ENCODE measurements around the gene LYRM9. TPM values are rescaled to one million over a fixed set of nuclear protein-coding genes. Genes with fewer than 3 reads are reported as not detected.
"Not testable (repeated sequence)": the region's sequence is repeated elsewhere in the genome, so short reads cannot be mapped to it uniquely, and the experiment has no call there.

LYRM9 gene
- total and polyA plus RNA-seq, 2 experiments from 2014 or later, result 14.6 to 15.4 TPM

- no peaks in the 10 kb centered on the region for H3K36me3 ChIP-seq
- no peak overlapping the region for H3K4me3 ChIP-seq
- no peaks in the 10 kb centered on the region for H3K9me3 ChIP-seq (ENCODE audit: low read depth)
- DNase-seq (ENCODE audit: low read depth in 1 of 2, low spot score in 1 of 2), result no peak
- no peak overlapping the region for H3K27ac ChIP-seq
- no peaks in the 10 kb centered on the region for H3K27me3 ChIP-seq
- no peaks in the 10 kb centered on the region for H3K4me1 ChIP-seq (ENCODE audit: low read depth)
- TF ChIP-seq CTCF (IDR thresholded peaks at IDR 0.05; ENCODE audit: low read depth, low read length), result no peak
Observed at GRCh38 chr17:27845264-27846041, 47.7 kb downstream of the LYRM9 start.

- no peak for TF ChIP-seq CTCF (IDR thresholded peaks at IDR 0.05; ENCODE audit: low read depth, low read length)
Observed at GRCh38 chr17:27840688-27841087, 52.5 kb downstream of the LYRM9 start.

DNA sequence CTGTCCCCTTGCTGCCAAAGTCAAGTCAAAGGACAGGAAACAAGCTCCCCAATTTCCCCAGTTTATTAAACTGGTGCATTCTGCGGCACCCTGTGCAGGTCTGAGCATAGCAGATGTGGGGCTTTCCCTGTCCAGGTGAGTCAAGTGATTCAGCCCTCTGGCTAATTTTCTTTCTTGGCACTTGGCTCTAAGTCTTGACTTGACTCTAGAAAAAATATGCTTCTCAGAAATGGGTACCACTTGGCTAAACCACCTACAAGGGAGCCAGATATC lies 52.8 kb downstream of the LYRM9 start:
- not testable (repeated sequence) for H3K9me3 ChIP-seq (ENCODE audit: low read depth); H3K27ac ChIP-seq; H3K4me3 ChIP-seq; H3K4me1 ChIP-seq (ENCODE audit: low read depth); H3K27me3 ChIP-seq; H3K36me3 ChIP-seq; DNase-seq (ENCODE audit: low read depth in 1 of 2, low spot score in 1 of 2)

More at GRCh38 chr17:27840688-27841087, 52.5 kb downstream of the LYRM9 start:
- no peaks in the 10 kb centered on the region for H3K27me3 ChIP-seq
- no peak overlapping the region for H3K27ac ChIP-seq
- H3K9me3 ChIP-seq (ENCODE audit: low read depth), result no peaks in the 10 kb centered on the region
- H3K36me3 ChIP-seq, result no peaks in the 10 kb centered on the region
- H3K4me1 ChIP-seq (ENCODE audit: low read depth), result no peaks in the 10 kb centered on the region
- DNase-seq (ENCODE audit: low read depth in 1 of 2, low spot score in 1 of 2), result no peak
- no peak overlapping the region for H3K4me3 ChIP-seq

- H3K27ac ChIP-seq; H3K27me3 ChIP-seq; H3K4me3 ChIP-seq; H3K9me3 ChIP-seq (ENCODE audit: low read depth); H3K36me3 ChIP-seq; H3K4me1 ChIP-seq (ENCODE audit: low read depth); DNase-seq (ENCODE audit: low read depth in 1 of 2, low spot score in 1 of 2): not testable (repeated sequence)
Observed at GRCh38 chr17:27839571-27840405, 53.4 kb downstream of the LYRM9 start.

DNA sequence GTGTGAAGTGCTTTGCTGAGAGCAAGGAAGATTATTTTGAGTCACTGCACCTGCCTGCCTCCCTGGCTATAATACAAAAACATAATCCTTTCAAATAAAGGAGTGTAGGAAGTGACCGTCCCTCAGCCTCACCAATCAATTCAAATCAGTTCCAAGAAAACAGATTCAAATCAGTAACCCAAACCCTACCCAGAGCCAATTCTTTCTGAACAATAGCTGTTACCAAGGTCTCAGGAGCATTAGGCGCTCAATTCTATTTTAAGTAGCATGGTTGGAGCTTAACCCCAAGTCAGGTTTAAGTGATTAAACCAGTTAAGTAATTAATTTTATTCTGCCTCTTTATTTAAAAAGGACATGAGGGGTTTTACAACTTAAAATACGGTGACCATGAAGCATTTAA lies 54.6 kb downstream of the LYRM9 start:
- H3K27me3 ChIP-seq, H3K4me3 ChIP-seq, H3K36me3 ChIP-seq: not testable (repeated sequence)

DNA sequence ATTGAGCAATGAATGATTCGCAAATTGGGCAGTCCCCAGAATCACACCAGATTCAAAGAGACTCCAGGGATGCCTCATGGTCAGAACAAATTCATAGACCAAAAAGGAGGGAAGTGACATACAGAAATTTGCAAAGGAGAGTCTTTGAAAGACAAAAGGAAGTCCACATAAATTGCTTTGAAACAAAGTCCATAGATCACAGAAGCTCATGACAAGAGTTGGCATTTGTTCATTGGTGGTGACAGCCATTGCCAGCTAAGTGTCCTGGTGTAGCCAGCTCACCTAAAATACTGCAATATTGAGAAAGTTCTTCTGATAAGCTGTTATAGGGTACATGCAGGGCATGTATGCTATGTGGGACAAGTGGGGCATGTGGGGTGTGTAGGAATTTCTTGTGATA lies 55.4 kb downstream of the LYRM9 start:
- H3K27ac ChIP-seq; H3K4me1 ChIP-seq (ENCODE audit: low read depth); H3K4me3 ChIP-seq: not testable (repeated sequence)

More for the DNA sequence above, 54.6 kb downstream of the LYRM9 start:
- not testable (repeated sequence) for DNase-seq (ENCODE audit: low read depth in 1 of 2, low spot score in 1 of 2); H3K4me1 ChIP-seq (ENCODE audit: low read depth); H3K27ac ChIP-seq; H3K9me3 ChIP-seq (ENCODE audit: low read depth)

GRCh38 chr17:27836651-27837050 lies 56.5 kb downstream of the LYRM9 start:
- TF ChIP-seq CTCF (IDR thresholded peaks at IDR 0.05; ENCODE audit: low read depth, low read length), result no peak
- H3K27ac ChIP-seq, result no peak overlapping the region

More for the DNA sequence above, 55.4 kb downstream of the LYRM9 start:
- not testable (repeated sequence) for H3K27me3 ChIP-seq; H3K36me3 ChIP-seq; DNase-seq (ENCODE audit: low read depth in 1 of 2, low spot score in 1 of 2); H3K9me3 ChIP-seq (ENCODE audit: low read depth)

More at GRCh38 chr17:27836651-27837050, 56.5 kb downstream of the LYRM9 start:
- no peak overlapping the region for H3K4me3 ChIP-seq
- no peaks in the 10 kb centered on the region for H3K4me1 ChIP-seq (ENCODE audit: low read depth)
- DNase-seq (ENCODE audit: low read depth in 1 of 2, low spot score in 1 of 2), result no peak
- H3K27me3 ChIP-seq, result no peaks in the 10 kb centered on the region
- H3K36me3 ChIP-seq, result no peaks in the 10 kb centered on the region
- H3K9me3 ChIP-seq (ENCODE audit: low read depth), result no peaks in the 10 kb centered on the region
